WTC11 (cell line): Measurements from ENCODE around the gene MRPS5. TPM values are rescaled to one million over a fixed set of nuclear protein-coding genes. Genes with fewer than 3 reads are reported as not detected.
A peak's percentile ranks its signal among the peaks of the same experiment; 100 is the strongest.

ENCODE experiments used
- ATAC-seq: fragments of 200-7000 bp; cut with Tn5 transposase; 2 replicates; pipeline ENCODE4 v1.10.0; 2021; ENCODE audit warnings: mild to moderate bottlenecking, moderate library complexity
- CTCF ChIA-PET: fragments of 300-600 bp; sonication (Branson Sonifier 250); formaldehyde crosslinking; loops from one replicate; lab custom pipeline; 2021; ENCODE audit warnings: antibody characterized with exemption; lab: Charles Lee
- POLR2A ChIA-PET: fragments of 350-600 bp; sonication (Branson Sonifier 250); formaldehyde crosslinking; loops from one replicate; lab custom pipeline; 2021; ENCODE audit warnings: antibody characterized with exemption; lab: Charles Lee
- DNase-seq: peaks from one replicate; pipeline ENCODE4 v3.0.0; 2021; ENCODE audit warnings: low spot score
- H3K27ac Mint-ChIP-seq: 2 replicates; pipeline ENCODE4 v1.8.0; 2021; ENCODE audit warnings: mixed read lengths
- H3K27me3 Mint-ChIP-seq: 2 replicates; pipeline ENCODE4 v1.8.0; 2021; ENCODE audit warnings: low read depth, mild to moderate bottlenecking, moderate library complexity, mixed read lengths
- H3K36me3 Mint-ChIP-seq: 2 replicates; pipeline ENCODE4 v1.8.0; 2021; ENCODE audit warnings: mixed read lengths
- H3K4me1 Mint-ChIP-seq: 2 replicates; pipeline ENCODE4 v1.8.0; 2022; ENCODE audit warnings: mixed read lengths
- H3K4me3 Mint-ChIP-seq: 2 replicates; pipeline ENCODE4 v1.8.0; 2021; ENCODE audit warnings: mild to moderate bottlenecking, moderate library complexity, mixed read lengths
- H3K9me3 Mint-ChIP-seq: 2 replicates; pipeline ENCODE4 v1.8.0; 2021; ENCODE audit warnings: mixed read lengths
- ARID4B ChIP-seq: sonication (generic); formaldehyde crosslinking; IDR thresholded peaks from 2 replicates; pipeline ENCODE4 v1.8.0; 2023; ENCODE audit warnings: missing genetic modification reagents, mild to moderate bottlenecking, borderline replicate concordance
- ATF2 ChIP-seq: sonication (generic); formaldehyde crosslinking; IDR thresholded peaks from 2 replicates; pipeline ENCODE4 v1.8.1; 2022; ENCODE audit warnings: low read depth, missing genetic modification reagents, borderline replicate concordance
- ATF6 ChIP-seq: sonication (generic); formaldehyde crosslinking; IDR thresholded peaks from 2 replicates; pipeline ENCODE4 v1.8.1; 2023; ENCODE audit warnings: mild to moderate bottlenecking, missing genetic modification reagents
- CREM ChIP-seq: sonication (generic); formaldehyde crosslinking; IDR thresholded peaks from 2 replicates; pipeline ENCODE4 v1.8.1; 2022; ENCODE audit warnings: mild to moderate bottlenecking, missing genetic modification reagents, moderate library complexity
- E2F1 ChIP-seq: sonication (generic); formaldehyde crosslinking; IDR thresholded peaks from 2 replicates; pipeline ENCODE4 v1.8.0; 2022; ENCODE audit warnings: mild to moderate bottlenecking, missing genetic modification reagents
- EMX1 ChIP-seq: fragments of 250-450 bp; sonication (Bioruptor Pico); IDR thresholded peaks from 2 replicates; pipeline ENCODE4 v1.8.0; 2021; ENCODE audit warnings: mild to moderate bottlenecking
- ESRRA ChIP-seq: sonication (generic); formaldehyde crosslinking; IDR thresholded peaks from 2 replicates; pipeline ENCODE4 v1.8.1; 2022; ENCODE audit warnings: mild to moderate bottlenecking, missing genetic modification reagents, borderline replicate concordance
- IRF1 ChIP-seq: sonication (generic); formaldehyde crosslinking; IDR thresholded peaks from 2 replicates; pipeline ENCODE4 v1.8.0; 2023; ENCODE audit warnings: missing genetic modification reagents
- IRF2 ChIP-seq: sonication (generic); formaldehyde crosslinking; IDR thresholded peaks from 2 replicates; pipeline ENCODE4 v1.8.0; 2022; ENCODE audit warnings: low read depth, missing genetic modification reagents, borderline replicate concordance
- JUN ChIP-seq: sonication (generic); formaldehyde crosslinking; IDR thresholded peaks from 2 replicates; pipeline ENCODE4 v1.8.0; 2023; ENCODE audit warnings: mild to moderate bottlenecking, missing genetic modification reagents
- MAX ChIP-seq: sonication (generic); formaldehyde crosslinking; IDR thresholded peaks from 2 replicates; pipeline ENCODE4 v1.8.0; 2022; ENCODE audit warnings: mild to moderate bottlenecking, missing genetic modification reagents
- NFYB ChIP-seq: sonication (generic); formaldehyde crosslinking; conservative IDR thresholded peaks from 2 replicates; pipeline ENCODE4 v1.8.0; 2022; ENCODE audit warnings: low read depth, missing genetic modification reagents
- OVOL2 ChIP-seq: fragments of 250-450 bp; sonication (Bioruptor Pico); IDR thresholded peaks from 2 replicates; pipeline ENCODE4 v1.9.0; 2021; ENCODE audit warnings: mild to moderate bottlenecking, borderline replicate concordance
- SP1 ChIP-seq: sonication (generic); formaldehyde crosslinking; conservative IDR thresholded peaks from 2 replicates; pipeline ENCODE4 v1.8.1; 2022; ENCODE audit warnings: missing genetic modification reagents
- TEAD1 ChIP-seq: sonication (generic); formaldehyde crosslinking; IDR thresholded peaks from 2 replicates; pipeline ENCODE4 v1.8.0; 2022; ENCODE audit warnings: mild to moderate bottlenecking, missing genetic modification reagents
- ZNF317 ChIP-seq: sonication (generic); formaldehyde crosslinking; IDR thresholded peaks from 2 replicates; pipeline ENCODE4 v1.8.1; 2023; ENCODE audit warnings: low read depth, mild to moderate bottlenecking, moderate library complexity, missing genetic modification reagents, borderline replicate concordance
- ZNF396 ChIP-seq: fragments of 250-450 bp; sonication (Bioruptor Pico); IDR thresholded peaks from 2 replicates; pipeline ENCODE4 v1.8.0; 2021; ENCODE audit warnings: mild to moderate bottlenecking, moderate library complexity, borderline replicate concordance
- ZNF671 ChIP-seq: fragments of 250-450 bp; sonication (Bioruptor Pico); IDR thresholded peaks from 2 replicates; pipeline ENCODE4 v1.8.0; 2021; ENCODE audit warnings: mild to moderate bottlenecking
- total RNA-seq: library from RNA; stranded (reverse); gene quantifications from 3 replicates; pipeline ENCODE4 v1.2.3, GENCODE V29; 2021

The MRPS5 gene
- total RNA-seq, 1 experiment from 2014 or later: 70.3 TPM

GRCh38 chr2:95069465-95069864, 52.1 kb downstream of the MRPS5 start:
- Mint-ChIP-seq H3K4me1 (0 out of 2 replicates have a peak, but pooled peaks cover 2% of the 10 kb centered on the region), H3K4me3 (no peak overlapping the region), H3K9me3 (peaks cover 3% of the 10 kb centered on the region; the same call in 1 of the 2 replicates), H3K27ac (no peak overlapping the region), H3K27me3 (no peaks in the 10 kb centered on the region), H3K36me3 (no peaks in the 10 kb centered on the region)
- ChIA-PET CTCF (interaction anchor here (0.8 to 1.3 kb wide), 3 partner anchors 10 to 46 kb away, joined by 3 to 5 read pairs (median 4); no protein-coding TSS in a partner anchor), POLR2A (no interaction called here)
- ATAC-seq: no peak
- TF ChIP-seq MAX (CRISPR knock-in tag) (no peak), ATF6 (CRISPR knock-in tag) (no peak), EMX1 (CRISPR knock-in tag) (no peak), ZNF317 (no peak), E2F1 (no peak), ZNF671 (CRISPR knock-in tag) (no peak)
- DNase-seq: no peak

- TF ChIP-seq ARID4B (CRISPR knock-in tag): no peak
- Mint-ChIP-seq H3K27ac (no peak overlapping the region), H3K4me3 (no peak overlapping the region), H3K9me3 (peaks cover 3% of the 10 kb centered on the region; the same call in 1 of the 2 replicates), H3K4me1 (peaks cover 11% of the 10 kb centered on the region), H3K27me3 (no peaks in the 10 kb centered on the region), H3K36me3 (no peaks in the 10 kb centered on the region)
- CTCF ChIA-PET: interaction anchor here (0.5 to 1.5 kb wide), 4 partner anchors 8 to 195 kb away, joined by 3 to 4 read pairs (median 4); no protein-coding TSS in a partner anchor
- DNase-seq (no peak), ATAC-seq (no peak)
- POLR2A ChIA-PET: no interaction called here
Observed at GRCh38 chr2:95068256-95068655, 53.4 kb downstream of the MRPS5 start.

GRCh38 chr2:95063086-95063958, 58.3 kb downstream of the MRPS5 start:
- POLR2A ChIA-PET: interaction anchor here (0.7 to 1.3 kb wide), 2 partner anchors 12 to 244 kb away, joined by 3 to 4 read pairs; no protein-coding TSS in a partner anchor
- ATAC-seq: peak; percentile 13; the same call in 1 of the 2 replicates
- TF ChIP-seq JUN (CRISPR knock-in tag) (no peak), ZNF396 (CRISPR knock-in tag) (no peak), OVOL2 (CRISPR knock-in tag) (no peak), TEAD1 (CRISPR knock-in tag) (no peak), ATF2 (CRISPR knock-in tag) (no peak), NFYB (CRISPR knock-in tag) (no peak), CREM (CRISPR knock-in tag) (no peak), ESRRA (CRISPR knock-in tag) (no peak), SP1 (CRISPR knock-in tag) (no peak), IRF2 (CRISPR knock-in tag) (no peak), IRF1 (no peak)

More at GRCh38 chr2:95063086-95063958, 58.3 kb downstream of the MRPS5 start:
- Mint-ChIP-seq H3K36me3 (no peaks in the 10 kb centered on the region), H3K4me3 (no peak overlapping the region), H3K27me3 (no peaks in the 10 kb centered on the region; the same call in 1 of the 2 replicates), H3K9me3 (no peaks in the 10 kb centered on the region), H3K27ac (peak overlapping the region; percentile 45; the same call in 1 of the 2 replicates), H3K4me1 (peaks cover 22% of the 10 kb centered on the region)
- CTCF ChIA-PET: interaction anchor here (1.0 to 4.1 kb wide), 13 partner anchors 10 to 326 kb away, joined by 3 to 33 read pairs (median 6); partner anchors contain the start of gene MRPS5
- DNase-seq: no peak
